Measurements from ENCODE around the gene ARAP2.

Gene ARAP2

DNA sequence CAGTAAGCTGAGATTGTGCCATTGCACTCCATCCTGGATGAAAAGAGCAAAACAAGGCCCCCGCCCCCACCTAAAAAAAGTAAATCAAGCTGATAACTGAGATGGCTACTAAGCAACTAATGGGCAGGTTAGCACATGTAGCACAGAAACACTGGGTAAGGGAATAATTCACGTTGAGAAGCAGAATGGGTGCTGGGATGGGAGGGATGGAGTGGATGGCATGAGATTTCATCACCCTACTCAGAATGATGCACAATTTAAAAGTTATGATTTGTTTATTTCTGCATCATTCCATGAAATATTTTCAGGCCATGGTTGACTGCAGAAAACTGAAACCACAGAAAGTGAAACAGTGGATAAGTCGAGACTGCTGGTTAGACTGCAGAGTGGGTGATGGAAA lies 224.0 kb downstream of the ARAP2 start:
- TF ChIP-seq, protein P1, sequence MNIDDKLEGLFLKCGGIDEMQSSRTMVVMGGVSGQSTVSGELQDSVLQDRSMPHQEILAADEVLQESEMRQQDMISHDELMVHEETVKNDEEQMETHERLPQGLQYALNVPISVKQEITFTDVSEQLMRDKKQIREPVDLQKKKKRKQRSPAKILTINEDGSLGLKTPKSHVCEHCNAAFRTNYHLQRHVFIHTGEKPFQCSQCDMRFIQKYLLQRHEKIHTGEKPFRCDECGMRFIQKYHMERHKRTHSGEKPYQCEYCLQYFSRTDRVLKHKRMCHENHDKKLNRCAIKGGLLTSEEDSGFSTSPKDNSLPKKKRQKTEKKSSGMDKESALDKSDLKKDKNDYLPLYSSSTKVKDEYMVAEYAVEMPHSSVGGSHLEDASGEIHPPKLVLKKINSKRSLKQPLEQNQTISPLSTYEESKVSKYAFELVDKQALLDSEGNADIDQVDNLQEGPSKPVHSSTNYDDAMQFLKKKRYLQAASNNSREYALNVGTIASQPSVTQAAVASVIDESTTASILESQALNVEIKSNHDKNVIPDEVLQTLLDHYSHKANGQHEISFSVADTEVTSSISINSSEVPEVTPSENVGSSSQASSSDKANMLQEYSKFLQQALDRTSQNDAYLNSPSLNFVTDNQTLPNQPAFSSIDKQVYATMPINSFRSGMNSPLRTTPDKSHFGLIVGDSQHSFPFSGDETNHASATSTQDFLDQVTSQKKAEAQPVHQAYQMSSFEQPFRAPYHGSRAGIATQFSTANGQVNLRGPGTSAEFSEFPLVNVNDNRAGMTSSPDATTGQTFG (tag by site-specific recombination; IDR thresholded peaks at IDR 0.05; ENCODE audit: borderline replicate concordance): no peak
- Histone ChIP-seq H3K4me3 (ENCODE audit: low read depth, low read length) (no peak overlapping the region), H3K9me3 (ENCODE audit: control insufficient read depth, insufficient read depth, low read depth, low read length) (no peaks in the 10 kb centered on the region), H3K27ac (ENCODE audit: extremely low read depth, low read depth, low read length) (no peak overlapping the region), H3K36me3 (ENCODE audit: control insufficient read depth in 2 of 2, insufficient read depth in 1 of 2, low read length in 2 of 2) (no peaks in the 10 kb centered on the region), H3K4me1 (ENCODE audit: control insufficient read depth, insufficient read depth, low read length) (no peaks in the 10 kb centered on the region)
- ChIA-PET CTCF (no interaction called here), POLR2A (no interaction called here)

Data from HEK293 (cell line).